ENCODE data around the gene STAT6.

STAT6 gene

GRCh38 chr12:57143454-57143853 is 32.3 kb upstream of the STAT6 start:
- DNase-seq = no peak

GRCh38 chr12:57142727-57143126 is 31.6 kb upstream of the STAT6 start:
- no peak for DNase-seq

- DNase-seq = no peak
Measured at GRCh38 chr12:57142121-57142520, 31.0 kb upstream of the STAT6 start.

DNA sequence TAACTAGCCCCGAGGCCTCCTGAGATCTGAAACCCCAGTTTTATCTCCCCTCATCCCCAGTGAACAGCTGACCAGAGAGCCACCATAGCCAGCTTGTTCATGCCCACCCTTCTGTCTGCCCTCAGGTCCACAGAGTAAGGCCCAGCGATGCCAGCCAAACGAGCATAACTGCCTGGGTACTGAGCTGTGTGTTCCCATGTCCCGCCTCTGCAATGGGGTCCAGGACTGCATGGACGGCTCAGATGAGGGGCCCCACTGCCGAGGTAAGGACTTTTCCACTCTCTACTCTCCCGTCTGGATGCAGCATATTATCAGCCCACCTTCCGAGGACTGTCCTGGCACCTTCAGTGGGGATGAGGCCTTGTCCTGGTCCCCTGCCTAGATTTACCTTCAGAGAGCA is 30.1 kb upstream of the STAT6 start:
- no peak for DNase-seq

DNA sequence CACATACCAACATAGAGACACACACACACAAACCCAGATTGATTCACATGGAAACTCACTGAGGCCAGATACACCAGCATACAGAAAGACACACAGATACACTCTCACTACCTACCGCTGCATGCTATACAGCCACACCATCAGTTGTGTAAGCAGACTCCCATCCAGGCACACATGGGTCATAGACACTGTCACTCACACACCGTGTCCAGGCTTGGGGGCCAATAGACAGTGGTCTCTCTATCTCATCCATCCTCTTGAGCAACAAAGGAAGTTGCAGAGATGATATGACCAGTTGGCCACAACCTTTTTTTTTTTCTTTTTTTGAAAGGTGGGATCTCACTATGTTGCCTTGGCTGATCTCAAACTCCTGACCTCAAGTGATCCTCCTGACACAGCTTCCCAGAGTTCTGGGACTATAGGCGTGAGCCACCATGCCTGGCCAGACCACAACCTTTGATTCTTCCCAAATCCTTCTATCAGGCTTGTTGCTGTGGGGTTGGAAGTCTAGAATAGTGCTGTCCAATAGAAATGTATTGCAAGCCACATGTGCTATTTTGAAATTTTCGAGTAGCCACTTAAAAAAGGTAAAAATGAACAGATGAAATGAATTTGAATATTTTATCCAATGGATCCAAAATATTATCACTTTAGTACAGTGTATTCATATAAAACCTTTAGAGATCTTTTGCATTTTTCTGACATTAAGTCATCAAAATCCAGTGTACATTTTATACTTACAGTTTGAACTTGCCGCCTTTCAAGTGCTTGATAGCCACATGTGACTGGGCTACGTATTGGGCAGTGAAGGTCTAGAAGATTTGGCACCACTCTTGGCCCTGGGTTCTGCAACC is 28.9 kb upstream of the STAT6 start:
- DNase-seq = no peak

DNA sequence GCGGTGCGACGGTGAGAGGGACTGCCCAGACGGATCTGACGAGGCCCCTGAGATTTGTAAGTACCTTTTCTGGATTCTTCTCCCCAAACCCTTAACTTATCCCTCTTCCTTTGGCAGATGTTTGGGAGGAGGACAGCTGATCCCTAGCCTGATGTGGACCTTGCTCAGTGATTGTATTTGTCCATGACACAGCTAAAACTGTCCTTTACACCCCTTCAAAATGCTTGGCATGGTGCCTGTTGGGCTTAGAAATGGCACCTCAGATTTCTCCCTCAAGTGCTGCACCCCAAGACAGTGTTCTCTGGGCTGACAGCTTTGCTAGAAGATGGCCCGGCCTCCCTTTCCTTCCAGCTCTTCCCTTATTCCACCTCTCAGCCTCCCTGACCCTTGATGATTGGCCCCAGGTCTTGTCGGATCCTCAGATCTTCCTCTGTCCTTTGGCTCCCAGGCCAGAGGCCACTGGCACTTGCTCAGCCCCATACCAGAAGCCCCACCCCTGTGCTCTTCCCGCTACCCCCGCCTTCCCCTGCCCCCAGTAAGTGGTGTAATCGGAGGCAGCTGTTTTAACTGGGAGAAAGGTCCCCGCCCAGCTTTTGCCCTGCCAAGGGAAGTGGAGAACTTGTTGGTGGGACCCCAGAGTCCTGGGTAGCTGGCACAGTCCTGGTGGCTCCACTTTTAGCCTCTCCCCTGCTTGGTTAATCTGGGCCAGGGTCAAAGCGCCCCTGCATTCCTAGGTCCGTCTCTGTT is 27.5 kb upstream of the STAT6 start:
- DNase-seq = no peak

GRCh38 chr12:57135527-57136326 is 24.6 kb upstream of the STAT6 start:
- no peak for DNase-seq

DNA sequence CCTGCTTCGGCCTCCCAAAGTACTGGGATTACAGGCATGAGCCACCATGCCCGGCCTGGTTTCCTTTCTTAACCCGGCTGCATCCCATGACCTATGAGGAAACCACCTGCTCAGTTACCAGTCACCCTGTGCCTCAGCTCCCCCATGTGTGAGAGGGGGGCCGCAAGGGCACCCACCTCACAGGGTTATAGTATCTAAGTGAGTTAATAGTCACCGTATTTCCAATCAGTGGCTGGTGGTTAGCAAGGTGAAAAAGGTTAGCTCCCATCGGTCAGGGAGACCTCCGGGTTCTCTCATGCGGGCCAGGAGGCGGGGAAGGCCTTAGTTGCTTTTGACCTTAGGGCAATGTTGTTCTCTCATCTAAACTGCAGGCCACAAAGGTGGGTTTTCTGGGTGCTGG is 23.8 kb upstream of the STAT6 start:
- no peak for DNase-seq

DNA sequence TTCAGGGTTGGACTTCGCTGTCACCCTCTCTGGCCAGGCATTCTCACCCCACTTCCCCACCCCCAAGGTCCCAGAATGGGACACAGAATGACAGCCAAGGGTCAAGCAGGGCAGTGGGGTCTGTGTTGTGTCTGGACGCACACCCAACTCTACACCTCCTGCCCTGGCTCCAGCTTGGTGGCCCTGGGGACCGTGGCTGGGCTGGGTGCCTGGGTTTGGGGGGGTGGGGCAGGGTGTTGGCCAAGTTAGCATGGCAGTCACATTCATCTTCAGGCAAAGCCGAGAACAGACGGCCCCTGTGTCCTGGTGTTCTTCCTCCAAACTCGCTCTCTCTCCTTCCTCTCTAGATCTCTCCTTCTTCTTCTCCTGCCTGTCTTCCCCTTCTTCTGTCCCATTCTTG is 22.8 kb upstream of the STAT6 start:
- DNase-seq = no peak

- DNase-seq = no peak
Measured at GRCh38 chr12:57133013-57133569, 21.9 kb upstream of the STAT6 start.

DNA sequence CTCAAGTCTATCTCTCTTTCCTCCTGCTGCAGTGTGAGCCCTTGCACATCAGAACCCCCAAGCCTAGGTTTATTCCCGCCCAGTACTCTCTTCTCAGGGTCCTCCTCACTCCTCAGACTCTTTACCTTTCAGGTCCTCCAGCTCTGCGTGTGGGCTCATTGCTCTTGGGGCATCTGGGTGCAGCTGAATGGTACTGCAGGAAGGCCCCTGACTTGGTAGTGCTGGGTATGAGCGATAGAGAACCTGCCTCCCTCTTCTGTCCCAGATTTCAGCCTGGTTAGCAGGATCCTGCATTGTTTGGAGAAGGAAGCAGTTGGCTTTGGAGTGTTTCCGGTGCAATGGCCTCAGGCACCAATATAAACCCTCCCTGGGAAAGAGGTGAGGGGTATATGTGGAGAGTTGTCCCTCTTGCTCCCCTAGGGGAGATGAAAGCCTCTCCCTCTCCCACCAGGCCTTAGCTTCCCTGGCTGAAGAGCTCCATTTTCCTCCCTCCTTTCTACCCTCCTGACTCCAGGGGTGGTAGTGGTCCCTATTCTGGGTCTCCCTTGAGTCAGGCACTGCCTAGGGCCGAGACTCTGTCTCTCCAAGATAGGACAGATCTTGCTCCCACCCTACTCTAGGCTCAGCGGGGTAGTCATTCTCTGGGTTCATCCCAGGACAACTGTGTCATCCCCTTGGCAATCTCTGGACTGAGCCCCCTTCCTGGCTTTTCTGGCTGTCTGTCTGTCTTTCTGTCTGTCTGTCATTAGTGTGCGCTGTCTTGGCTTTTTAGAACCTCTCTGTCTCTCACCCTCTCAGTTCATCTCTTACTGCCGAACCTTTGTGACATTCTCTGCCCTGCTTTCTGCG is 21.0 kb upstream of the STAT6 start:
- no peak for DNase-seq

DNA sequence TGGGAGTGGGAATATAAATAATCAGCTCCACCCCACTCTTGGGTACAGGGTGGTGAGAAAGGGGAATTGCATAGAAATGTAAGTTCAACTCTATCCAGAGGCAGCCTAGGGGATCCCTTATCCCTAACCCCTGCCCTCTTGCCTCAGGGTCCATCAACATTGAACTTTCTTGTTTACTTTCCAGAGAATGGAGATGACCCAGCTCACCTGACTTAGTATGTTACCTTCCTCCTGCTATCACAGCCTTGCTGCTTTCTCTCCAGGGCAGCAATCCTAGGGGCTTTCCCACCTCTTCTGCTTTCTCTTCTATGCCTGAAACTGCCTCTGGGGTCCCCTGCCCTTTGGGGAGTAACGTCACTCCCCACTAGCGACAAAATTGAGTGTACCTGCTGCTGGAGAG is 19.8 kb upstream of the STAT6 start:
- no peak for DNase-seq

DNA sequence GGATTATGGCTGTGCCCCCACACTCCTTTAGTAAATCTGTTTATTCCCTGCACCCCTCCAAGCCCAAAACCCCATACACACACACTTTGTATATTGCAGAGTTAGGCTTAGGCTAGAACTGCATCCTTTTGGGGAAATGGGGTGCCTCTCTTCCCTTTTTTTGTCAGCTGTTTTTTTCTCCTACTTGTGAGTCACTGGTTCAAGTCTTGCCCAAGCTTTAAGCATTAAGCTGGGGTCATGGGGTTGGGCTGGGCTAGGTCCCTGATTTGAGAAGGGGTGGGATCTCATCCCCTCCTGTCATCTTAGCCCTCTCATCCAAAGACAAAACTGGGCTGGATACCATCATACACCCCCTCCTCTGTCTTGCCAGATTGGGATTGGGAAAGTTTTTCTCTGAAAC is 18.7 kb upstream of the STAT6 start:
- DNase-seq = no peak

- no peak for DNase-seq
Measured at GRCh38 chr12:57129321-57129842, 18.2 kb upstream of the STAT6 start.

- DNase-seq = no peak
Measured at GRCh38 chr12:57128519-57129247, 17.5 kb upstream of the STAT6 start.

- peak; percentile 77 for DNase-seq
Measured at GRCh38 chr12:57127726-57128518, 16.8 kb upstream of the STAT6 start, which contains the start of gene LRP1. TSS of gene LRP1 (plus strand) at chr12:57128483. CDS start at chr12:57128965, 482 bp downstream.

DNA sequence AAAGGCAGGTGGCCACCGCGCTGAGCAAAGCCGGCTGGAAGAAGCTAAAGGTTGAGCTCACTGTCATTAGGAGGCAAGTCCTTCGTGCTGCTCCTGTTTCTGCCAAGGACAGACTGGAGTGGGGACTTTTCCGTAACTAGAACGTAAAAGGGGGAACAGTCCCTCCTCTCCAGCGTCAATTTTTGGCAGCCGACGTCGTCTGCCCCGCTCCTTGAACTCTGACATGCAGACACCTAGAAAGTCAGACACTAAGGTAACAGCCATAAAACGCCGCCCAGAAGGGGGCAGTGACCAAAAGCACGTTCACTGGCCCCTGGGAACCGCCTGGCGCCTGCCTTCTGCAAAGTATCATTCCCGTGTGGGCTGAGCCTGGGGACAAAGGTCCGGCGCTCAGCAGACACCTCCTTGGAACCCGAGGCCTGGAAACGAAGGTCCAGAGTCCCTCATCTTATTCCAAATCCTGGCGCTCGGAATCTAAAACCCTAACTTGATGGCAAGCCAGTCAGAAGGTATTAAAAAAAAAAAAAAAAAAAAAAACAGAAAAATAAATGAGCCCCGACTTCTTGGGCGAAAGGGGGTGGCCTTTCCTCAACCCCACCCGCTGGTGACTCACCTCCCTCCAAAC is 16.1 kb upstream of the STAT6 start:
- peak; percentile 46 for DNase-seq

DNA sequence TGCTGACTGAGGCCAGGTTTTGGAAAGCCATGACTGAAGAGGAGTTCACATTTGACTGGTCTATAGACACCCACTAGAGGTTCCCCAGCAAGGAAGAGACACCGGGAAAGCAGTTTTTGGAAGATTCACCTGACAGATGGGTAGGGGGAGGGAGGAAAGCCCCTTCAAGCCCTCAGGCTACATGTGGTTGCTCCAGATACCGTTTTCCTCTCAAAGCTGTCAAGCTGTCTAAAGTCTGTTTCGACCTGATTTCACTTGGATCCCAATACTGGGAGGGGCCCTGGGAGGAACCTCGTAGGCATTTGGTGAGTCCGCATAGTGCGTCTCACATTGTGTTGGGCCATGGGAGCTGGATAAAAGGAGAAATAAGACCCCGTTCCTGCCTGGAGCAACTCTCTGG is 15.4 kb upstream of the STAT6 start:
- DNase-seq = no peak

GRCh38 chr12:57126061-57126460 is 14.9 kb upstream of the STAT6 start:
- DNase-seq = no peak

All from activated naive CD4-positive, alpha-beta T cell treated with Interleukin-2 at 50 U/mL for 16 hours (primary cell).